ENCODE data around the gene DMRTB1.

DNA sequence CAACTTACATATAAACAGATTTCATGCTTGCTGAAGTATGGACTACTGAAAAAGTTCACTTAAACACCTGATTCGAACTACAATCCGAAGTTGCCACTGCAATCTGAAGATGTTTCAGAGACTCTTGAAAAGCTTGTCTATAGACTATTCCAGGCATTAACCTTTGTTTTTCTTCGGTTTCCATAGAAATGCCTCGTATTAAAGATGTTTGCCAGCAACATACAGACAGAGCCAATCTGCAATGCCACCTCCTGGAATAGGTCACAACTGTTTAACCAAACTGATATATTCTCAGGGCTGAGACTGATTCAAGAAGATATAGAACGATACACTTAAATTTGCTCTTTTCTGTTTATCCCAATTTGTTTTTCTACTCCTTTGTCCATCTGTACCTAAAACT is 28.9 kb upstream of the DMRTB1 start:
- TF ChIP-seq, protein P1, sequence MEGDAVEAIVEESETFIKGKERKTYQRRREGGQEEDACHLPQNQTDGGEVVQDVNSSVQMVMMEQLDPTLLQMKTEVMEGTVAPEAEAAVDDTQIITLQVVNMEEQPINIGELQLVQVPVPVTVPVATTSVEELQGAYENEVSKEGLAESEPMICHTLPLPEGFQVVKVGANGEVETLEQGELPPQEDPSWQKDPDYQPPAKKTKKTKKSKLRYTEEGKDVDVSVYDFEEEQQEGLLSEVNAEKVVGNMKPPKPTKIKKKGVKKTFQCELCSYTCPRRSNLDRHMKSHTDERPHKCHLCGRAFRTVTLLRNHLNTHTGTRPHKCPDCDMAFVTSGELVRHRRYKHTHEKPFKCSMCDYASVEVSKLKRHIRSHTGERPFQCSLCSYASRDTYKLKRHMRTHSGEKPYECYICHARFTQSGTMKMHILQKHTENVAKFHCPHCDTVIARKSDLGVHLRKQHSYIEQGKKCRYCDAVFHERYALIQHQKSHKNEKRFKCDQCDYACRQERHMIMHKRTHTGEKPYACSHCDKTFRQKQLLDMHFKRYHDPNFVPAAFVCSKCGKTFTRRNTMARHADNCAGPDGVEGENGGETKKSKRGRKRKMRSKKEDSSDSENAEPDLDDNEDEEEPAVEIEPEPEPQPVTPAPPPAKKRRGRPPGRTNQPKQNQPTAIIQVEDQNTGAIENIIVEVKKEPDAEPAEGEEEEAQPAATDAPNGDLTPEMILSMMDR (IDR thresholded peaks at IDR 0.05), result no peak
- TF ChIP-seq EZH2 (IDR thresholded peaks at IDR 0.05), result no peak

Data from neural progenitor cell (in vitro differentiated cells).